ENCODE results near the gene BMX.

BMX gene

DNA sequence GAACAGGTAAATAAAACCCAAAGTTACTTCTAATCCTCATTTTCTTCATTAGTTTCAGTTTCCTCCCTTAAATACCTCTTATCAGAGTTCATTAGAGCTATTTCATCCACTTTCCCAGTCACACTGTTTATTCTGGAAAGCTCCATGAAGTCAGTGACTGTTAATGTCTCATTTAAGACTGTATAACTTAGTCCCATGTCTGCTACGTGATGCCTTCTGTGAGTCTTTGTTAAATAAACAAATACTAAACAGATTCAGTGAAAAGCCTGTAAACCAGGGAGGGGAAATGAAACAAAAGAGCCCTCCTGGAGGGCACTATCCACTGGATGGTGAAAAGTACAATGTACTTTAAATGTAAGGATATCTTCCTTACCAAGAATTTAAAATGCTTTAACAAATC is 75.4 kb downstream of the BMX start:
- no peak for DNase-seq

DNA sequence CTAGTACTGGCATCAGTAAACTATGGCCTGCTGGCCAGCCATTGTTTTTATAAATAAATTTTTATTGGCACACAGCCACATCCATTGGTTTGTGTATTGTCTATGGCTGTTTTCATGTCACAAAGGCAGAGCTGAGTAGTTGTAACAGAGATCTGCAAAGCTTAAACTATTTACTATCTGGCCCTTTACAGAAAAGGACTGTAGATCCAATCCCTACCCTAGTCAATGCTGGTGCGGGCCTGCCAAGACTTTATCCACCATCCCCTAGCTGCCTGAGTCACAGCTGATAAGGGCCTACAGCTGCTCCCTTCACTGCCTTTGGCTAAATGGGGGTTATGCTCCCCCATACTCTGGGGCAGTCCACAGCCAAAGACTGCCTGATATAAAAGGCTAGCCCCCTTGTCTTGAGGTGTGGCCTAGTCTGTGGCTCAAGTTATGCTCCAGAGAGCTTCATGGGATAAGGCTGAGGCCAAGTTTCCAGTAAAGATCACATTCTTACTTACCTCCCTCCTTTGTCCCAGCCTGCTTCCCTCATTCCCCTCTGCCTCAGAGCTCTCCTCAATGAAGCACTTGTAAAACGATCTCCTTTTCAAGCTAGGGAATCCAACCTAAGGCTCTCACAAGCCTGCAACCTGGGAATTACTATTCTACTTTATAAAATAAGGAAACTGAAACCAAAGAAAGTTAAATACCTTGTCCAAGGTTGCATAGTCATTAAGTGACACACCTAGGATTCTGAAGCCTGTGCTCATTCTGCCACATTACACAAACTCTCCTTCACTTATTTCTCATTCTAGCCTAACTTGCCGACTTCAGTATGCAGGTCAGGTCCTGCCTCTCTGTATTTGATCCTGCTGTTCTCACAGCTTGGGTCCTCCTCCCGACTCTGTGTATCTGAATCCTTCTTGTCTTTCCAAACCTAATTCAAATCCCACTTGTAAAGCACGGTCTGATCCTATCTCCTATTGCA is 79.5 kb downstream of the BMX start:
- no peak for DNase-seq

DNA sequence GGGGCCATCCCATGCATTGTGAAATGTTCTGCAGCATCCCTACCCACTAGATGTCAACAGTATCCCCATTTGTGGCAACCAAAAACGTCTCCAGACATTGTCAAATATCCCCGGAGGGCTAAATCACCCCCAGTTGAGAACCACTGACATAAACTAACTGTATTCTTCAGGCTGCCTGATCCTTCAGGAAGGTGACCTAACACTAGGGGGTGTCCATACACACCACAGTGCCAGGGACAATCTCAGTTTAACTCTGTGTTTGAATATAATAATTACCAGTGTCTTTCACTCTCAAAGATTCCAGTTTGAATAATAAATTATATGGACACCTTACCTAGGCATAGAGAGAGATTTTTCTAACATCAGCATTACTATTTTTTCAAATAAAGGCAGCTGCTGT is 93.8 kb downstream of the BMX start:
- no peak for DNase-seq

DNA sequence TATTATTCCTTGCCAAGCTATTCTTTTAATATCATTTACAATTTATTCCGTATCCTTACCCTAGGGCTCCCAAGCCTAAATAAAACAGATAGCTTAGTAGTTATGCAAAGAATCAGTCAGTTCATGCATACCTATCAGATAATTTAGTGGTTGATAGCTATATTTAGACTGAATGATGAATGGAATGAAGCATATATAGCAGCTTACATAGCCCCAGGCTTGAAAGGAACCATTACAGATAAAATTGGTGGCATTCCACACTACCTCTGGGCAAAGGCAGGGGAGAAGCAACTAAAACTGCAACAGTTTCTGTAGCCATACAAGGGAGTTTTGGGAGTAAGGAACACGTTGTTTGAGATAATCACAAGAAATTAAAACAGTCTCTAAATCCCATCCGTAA is 97.4 kb downstream of the BMX start:
- no peak for DNase-seq

DNA sequence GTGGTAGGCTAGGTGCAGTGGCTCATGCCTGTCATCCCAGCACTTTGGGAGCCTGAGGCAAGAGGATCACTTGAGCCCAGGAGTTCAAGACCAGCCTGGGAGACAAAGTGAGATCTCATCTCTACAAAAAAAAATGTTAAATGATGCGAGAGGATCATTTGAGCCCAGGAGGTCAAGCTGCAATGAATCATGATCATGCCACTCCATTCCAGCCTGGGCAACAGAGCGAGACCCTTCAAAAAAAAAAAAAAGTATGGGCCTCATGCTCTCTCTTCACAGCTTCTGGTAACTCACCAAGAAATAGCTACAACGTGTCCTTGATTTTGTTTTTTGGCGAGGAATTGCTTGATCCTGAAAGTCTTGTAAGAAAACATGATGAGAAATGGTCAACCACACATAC is 98.9 kb downstream of the BMX start:
- no peak for DNase-seq

DNA sequence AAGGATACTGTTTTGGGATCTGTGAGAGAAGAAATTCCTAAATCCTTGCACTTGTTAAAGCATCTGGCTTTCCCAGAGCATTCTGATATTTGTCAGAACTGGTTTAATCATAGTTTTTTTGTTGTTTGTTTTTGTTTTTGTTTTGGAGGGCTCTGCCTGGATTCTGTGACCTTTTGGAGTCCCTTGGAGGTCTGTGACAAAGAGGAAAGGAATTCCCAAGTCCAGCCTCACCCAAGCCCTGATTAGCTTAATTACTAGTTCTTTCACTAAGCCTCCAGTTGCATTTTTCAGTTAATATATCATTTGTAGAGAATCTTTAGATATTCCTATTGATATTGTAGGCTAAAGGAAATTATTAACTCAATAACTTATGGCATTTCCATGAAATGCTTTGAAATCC is 99.4 kb downstream of the BMX start:
- DNase-seq = no peak

DNA sequence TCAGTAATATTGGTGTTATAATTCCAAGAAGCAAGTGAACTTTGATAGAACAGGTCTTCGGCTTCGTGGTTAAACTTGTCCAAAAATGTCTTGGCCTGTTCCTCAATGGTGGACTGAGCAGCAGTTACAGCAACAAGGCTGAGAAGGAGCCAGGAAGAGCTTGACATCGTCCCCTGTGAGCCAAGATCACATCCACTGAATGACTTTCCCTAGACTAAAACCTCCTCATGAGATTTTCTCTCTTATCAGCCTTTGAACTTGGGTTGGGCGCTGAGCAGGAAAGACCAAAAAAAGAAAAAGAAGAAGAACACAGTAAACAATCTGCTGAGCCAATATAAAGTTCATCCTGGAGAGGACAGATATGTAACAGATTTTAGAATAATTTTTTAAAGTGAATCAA is 100.1 kb downstream of the BMX start, which contains the start of gene ACE2:
ACE2 (minus strand) TSS at position 216 of the 400 bp plus-strand sequence; CDS start at position 167, 49 bp downstream.
- no peak for DNase-seq

DNA sequence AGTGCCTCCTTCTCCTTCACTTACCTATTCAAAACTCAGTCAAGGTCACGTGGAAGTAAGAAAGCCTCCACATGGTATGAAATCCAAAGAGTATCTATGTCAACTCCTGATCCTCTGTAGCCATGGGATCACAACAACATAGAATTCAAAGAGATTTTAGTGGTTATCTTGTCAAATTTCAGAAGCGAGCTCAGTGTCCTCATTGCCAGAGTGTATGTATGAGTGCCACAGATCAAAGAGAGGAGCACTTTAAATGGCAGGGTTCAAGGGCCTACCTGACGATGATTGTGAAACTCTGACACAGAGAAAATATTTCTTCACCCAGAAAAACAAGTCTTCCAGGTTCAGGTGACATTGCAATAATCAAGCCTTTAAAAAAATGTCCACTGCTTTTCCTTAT is 101.3 kb downstream of the BMX start:
- no peak for DNase-seq

DNA sequence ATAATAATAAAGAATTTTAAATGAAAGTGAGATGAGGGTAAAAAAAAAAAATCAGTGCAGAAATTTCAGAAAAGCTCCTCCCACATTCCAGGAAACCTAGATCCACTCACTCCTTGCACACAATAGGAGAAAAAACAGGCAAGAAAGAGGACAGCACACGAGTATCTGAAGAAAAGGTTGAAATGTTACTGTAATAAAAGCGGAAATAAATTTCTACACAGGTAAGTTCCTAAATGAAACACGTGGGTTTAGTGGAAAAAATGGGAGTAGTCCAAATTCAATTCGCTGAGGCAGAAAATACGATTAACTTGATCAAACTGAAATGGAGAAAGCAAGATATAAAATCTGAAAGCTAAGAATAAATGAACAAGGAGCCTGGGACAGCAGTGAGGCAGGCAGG is 102.2 kb downstream of the BMX start:
- no peak for DNase-seq

DNA sequence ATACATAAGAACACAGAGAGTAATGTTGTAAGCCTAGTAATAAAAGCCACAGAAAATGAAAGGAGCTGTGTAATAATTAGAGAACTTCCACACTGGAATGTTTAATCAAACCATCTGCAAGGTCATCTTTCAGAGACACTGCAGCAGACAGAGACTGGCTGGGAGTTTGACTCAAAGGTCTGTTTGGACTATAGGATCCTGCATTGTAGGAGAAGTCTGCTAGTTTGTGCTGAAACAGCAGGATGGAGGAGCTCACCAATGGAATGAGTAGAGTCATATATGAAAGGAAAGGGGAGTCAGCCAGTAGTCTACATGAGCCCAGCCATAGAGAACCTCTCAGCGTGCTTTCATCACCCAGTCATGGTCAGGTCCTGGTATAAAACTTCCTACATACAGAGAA is 104.6 kb downstream of the BMX start:
- no peak for DNase-seq

Data from inflammatory macrophage (primary cell).